Activated CD4-positive, alpha-beta T cell treated with anti-CD3 and anti-CD28 coated beads, Interleukin-2, amount 50 U/mL, for 16 hours (primary cell): ENCODE results near the gene FMO3.

Experiments used
- DNase-seq: peaks from one replicate; pipeline ENCODE4 v3.0.0-alpha.2; 2020

FMO3 gene

GRCh38 chr1:171117085-171117484 is 26.4 kb downstream of the FMO3 start:
- no peak for DNase-seq

- no peak for DNase-seq
Measured at GRCh38 chr1:171119648-171120047, 28.9 kb downstream of the FMO3 start.

- no peak for DNase-seq
Measured at GRCh38 chr1:171122299-171122698, 31.6 kb downstream of the FMO3 start.

GRCh38 chr1:171122893-171123292 is 32.2 kb downstream of the FMO3 start:
- DNase-seq, result no peak

- DNase-seq, result no peak
Measured at GRCh38 chr1:171126504-171126903, 35.8 kb downstream of the FMO3 start.

- no peak for DNase-seq
Measured at GRCh38 chr1:171127099-171127498, 36.4 kb downstream of the FMO3 start.

GRCh38 chr1:171127501-171127900 is 36.8 kb downstream of the FMO3 start:
- DNase-seq, result no peak

- no peak for DNase-seq
Measured at GRCh38 chr1:171128463-171128862, 37.8 kb downstream of the FMO3 start.

GRCh38 chr1:171134204-171134923 is 43.7 kb downstream of the FMO3 start:
- DNase-seq, result no peak

GRCh38 chr1:171137580-171137979 is 46.9 kb downstream of the FMO3 start:
- DNase-seq, result no peak

GRCh38 chr1:171138980-171139379 is 48.3 kb downstream of the FMO3 start:
- no peak for DNase-seq

- DNase-seq, result no peak
Measured at GRCh38 chr1:171139890-171140289, 49.2 kb downstream of the FMO3 start.

GRCh38 chr1:171140401-171140800 is 49.7 kb downstream of the FMO3 start:
- DNase-seq, result no peak

GRCh38 chr1:171140956-171141687 is 50.4 kb downstream of the FMO3 start:
- no peak for DNase-seq

- no peak for DNase-seq
Measured at GRCh38 chr1:171141688-171142415, 51.1 kb downstream of the FMO3 start.

GRCh38 chr1:171142416-171143385 is 52.0 kb downstream of the FMO3 start:
- DNase-seq, result no peak

GRCh38 chr1:171150156-171150555 is 59.5 kb downstream of the FMO3 start:
- DNase-seq, result no peak

GRCh38 chr1:171152549-171152948 is 61.8 kb downstream of the FMO3 start:
- no peak for DNase-seq

- no peak for DNase-seq
Measured at GRCh38 chr1:171155484-171155883, 64.8 kb downstream of the FMO3 start.

- no peak for DNase-seq
Measured at GRCh38 chr1:171158096-171158495, 67.4 kb downstream of the FMO3 start.

GRCh38 chr1:171158551-171158950 is 67.8 kb downstream of the FMO3 start:
- DNase-seq, result no peak

- DNase-seq, result no peak
Measured at GRCh38 chr1:171159148-171159547, 68.4 kb downstream of the FMO3 start.

- DNase-seq, result no peak
Measured at GRCh38 chr1:171160211-171160610, 69.5 kb downstream of the FMO3 start.
